Activated naive CD8-positive, alpha-beta T cell treated with anti-CD3 and anti-CD28 coated beads, Interleukin-2, amount 50 U/mL, for 24 hours (primary cell): Measurements from ENCODE around the gene SLC8A2.

Experiments
- ATAC-seq: fragments of 150-1000 bp; cut with Tn5 transposase; one replicate; pipeline ENCODE4 v1.10.0; 2021
- DNase-seq: peaks from one replicate; pipeline ENCODE4 v3.0.0; 2021
- H3K27ac Mint-ChIP-seq: one replicate; pipeline ENCODE4 v1.8.0; 2021; ENCODE audit warnings: mild to moderate bottlenecking, mixed read lengths
- H3K27me3 Mint-ChIP-seq: one replicate; pipeline ENCODE4 v1.8.0; 2021; ENCODE audit warnings: mixed read lengths
- H3K36me3 Mint-ChIP-seq: one replicate; pipeline ENCODE4 v1.8.0; 2021; ENCODE audit warnings: low read depth, mixed read lengths
- H3K4me1 Mint-ChIP-seq: one replicate; pipeline ENCODE4 v1.8.0; 2021; ENCODE audit warnings: mixed read lengths
- H3K4me3 Mint-ChIP-seq: one replicate; pipeline ENCODE4 v1.8.0; 2021; ENCODE audit warnings: mild to moderate bottlenecking, moderate library complexity, mixed read lengths
- H3K9me3 Mint-ChIP-seq: one replicate; pipeline ENCODE4 v1.8.0; 2021; ENCODE audit warnings: mixed read lengths

SLC8A2 gene

GRCh38 chr19:47427241-47428176 lies 44.2 kb downstream of the SLC8A2 start:
- ATAC-seq: peak; percentile 38
- Mint-ChIP-seq H3K9me3 (no peaks in the 10 kb centered on the region), H3K4me1 (peaks cover 11% of the 10 kb centered on the region), H3K27ac (no peak overlapping the region), H3K27me3 (peaks cover 60% of the 10 kb centered on the region), H3K36me3 (no peaks in the 10 kb centered on the region), H3K4me3 (no peak overlapping the region)
- DNase-seq: peak; percentile 76

DNA sequence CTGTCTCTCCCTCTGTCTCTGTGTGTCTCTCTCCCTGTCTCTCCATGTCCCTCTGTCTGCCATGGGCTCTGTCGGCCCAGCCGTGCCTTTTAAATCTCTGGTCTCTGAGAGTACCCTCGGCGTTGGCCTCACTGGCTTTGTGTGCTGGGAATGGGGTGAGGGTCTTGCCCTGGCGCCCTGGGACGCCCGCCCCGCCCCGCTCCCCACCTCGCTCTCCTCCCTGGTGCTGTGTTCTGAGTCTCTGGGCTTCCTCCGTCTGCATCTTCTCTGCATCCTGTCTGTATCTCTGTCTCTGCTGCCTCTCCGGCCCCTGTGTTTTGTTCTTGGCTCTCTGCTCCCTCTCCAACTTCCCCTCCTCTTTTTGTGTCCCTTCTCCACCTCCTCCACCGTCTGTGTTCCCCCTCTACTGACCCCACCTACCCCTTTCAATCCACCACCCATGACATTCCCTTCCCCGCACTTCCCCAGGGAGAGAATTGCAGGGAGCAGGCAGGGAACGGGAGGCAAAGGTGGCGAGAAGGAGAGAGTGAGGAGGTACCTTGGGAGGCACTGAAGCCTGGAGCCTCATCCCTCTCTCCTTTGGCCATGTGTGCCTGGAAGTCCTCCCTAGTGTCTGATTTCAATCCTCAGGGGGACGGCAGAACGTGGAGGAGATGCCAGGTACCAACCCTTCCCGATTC lies 48.4 kb downstream of the SLC8A2 start:
- Mint-ChIP-seq H3K9me3 (no peaks in the 10 kb centered on the region), H3K36me3 (no peaks in the 10 kb centered on the region), H3K27me3 (peaks cover 68% of the 10 kb centered on the region), H3K27ac (no peak overlapping the region), H3K4me1 (peaks cover 12% of the 10 kb centered on the region), H3K4me3 (no peak overlapping the region)
- ATAC-seq: no peak
- no peak for DNase-seq

GRCh38 chr19:47422417-47423163 lies 49.1 kb downstream of the SLC8A2 start:
- Mint-ChIP-seq H3K4me3 (no peak overlapping the region), H3K36me3 (no peaks in the 10 kb centered on the region), H3K9me3 (no peaks in the 10 kb centered on the region), H3K27ac (no peak overlapping the region), H3K27me3 (peaks cover 76% of the 10 kb centered on the region), H3K4me1 (peaks cover 18% of the 10 kb centered on the region)
- DNase-seq (no peak), ATAC-seq (no peak)

DNA sequence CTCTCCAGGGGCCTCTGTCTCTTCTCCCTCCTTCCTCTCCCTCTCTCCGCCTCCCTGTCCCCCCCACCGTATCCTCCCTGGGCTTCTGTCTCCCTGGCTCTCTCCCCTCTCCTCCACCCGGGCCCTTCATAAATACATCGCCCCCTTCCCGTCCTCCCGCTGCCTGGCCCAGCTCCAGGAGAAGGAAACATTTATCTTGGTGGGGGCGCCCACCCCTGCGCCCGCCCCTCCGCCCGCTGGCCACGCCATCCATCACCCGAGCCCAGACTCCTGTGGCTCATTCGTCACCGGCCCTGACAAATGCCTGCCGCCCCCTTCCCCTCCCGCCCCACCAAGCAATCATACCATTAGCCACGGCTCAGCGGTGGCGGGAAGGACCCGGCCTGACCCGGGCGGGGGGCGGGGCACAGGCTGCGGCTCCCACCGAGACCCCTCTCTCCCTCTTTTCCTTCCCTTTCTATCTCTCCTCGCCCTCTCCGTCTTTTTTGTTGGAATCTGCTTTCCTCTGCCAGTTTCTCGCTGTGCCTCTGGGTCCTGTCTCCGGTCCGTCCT lies 49.8 kb downstream of the SLC8A2 start:
- H3K27me3 Mint-ChIP-seq: peaks cover 82% of the 10 kb centered on the region
- no peak overlapping the region for H3K27ac Mint-ChIP-seq
- no peak overlapping the region for H3K4me3 Mint-ChIP-seq
- peaks cover 21% of the 10 kb centered on the region for H3K4me1 Mint-ChIP-seq
- H3K9me3 Mint-ChIP-seq: no peaks in the 10 kb centered on the region
- H3K36me3 Mint-ChIP-seq: no peaks in the 10 kb centered on the region
- DNase-seq: no peak
- ATAC-seq: no peak

DNA sequence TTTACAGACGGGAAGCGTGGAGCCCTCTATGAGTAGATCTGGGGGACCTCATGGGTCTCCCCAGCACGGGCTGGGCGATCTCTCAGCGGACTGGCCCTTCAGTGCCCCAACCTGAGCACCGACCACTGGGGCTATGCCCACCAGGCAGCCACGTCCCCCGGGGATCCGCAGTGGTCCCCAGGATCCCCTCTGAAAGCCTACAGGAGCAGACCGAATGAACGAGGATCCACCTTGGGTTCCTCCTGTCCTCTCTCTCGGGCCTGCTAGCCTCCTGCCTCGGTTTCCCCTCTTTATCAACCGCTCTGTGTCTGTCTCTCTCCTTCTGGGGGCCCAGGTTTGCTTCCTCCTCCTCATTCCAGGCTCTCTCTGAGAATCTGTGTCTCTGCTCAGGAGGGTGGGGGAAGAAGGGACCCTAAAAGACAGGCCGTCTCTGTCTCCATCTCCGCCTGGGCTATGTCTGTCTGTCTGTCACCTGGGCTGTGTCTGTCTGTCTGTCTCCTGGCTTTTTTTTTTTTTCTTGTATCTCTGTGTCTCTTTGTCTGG lies 50.4 kb downstream of the SLC8A2 start:
- no peak for ATAC-seq
- Mint-ChIP-seq H3K4me1 (peaks cover 21% of the 10 kb centered on the region), H3K9me3 (no peaks in the 10 kb centered on the region), H3K36me3 (no peaks in the 10 kb centered on the region), H3K27ac (no peak overlapping the region), H3K4me3 (no peak overlapping the region), H3K27me3 (peaks cover 84% of the 10 kb centered on the region)
- DNase-seq: no peak

DNA sequence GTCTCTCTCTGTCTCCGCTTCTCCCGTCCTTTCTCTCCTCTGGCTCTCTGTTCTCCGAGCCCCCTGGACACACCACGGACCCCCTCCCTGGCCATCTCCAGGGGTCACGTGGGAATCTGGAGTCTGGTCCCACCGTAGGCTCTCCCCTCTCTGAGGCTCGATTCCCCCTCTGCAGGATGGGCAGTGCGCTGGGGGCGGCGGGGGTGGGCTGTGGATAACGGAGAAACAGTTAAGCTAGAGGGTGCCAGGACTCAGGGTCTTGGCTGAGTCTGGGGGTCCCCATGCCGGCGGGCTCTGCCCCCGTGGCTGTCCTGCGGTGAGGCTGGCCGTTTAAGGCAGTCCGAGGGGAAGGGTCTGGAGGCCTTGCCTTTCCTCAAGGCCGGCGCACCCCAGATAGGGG lies 51.9 kb downstream of the SLC8A2 start:
- Mint-ChIP-seq H3K27me3 (peaks cover 82% of the 10 kb centered on the region), H3K27ac (no peak overlapping the region)

DNA sequence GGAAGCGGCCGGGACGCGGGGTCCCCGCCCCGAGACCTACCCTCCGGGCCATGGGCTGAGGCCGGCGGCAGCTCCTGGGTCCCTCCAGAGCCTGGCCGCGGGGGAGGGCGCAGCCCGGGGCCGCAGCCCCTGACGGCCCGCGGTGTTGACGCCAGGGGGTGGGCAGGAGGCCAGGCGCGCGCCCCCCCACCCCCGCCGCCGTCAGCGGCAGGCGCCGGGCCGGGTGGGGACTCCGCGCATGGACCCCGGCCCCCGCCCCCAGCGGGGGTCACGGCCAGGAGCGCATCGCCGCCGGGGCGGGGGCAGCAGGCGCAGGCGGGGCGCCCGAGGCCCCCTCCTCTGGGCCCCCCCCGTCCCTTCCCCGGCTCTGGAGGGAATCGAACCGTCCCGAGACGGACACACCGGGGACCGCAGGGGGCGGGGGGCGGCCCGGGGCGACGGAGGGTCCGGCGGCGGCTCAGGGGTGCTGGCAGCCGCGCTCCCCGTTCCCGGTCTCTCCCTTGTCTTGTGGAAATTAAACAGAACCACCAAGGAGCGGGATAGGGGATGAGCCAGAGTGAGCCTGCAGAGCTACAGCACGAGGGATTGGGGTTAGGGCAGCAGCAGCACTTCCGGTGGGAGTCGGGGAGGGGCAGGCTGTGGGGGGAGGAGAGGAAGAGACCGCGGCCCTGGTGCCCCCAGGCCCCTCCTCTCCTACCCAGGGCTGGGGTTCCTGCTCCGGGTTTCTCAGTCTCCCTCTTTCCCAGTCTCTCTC lies 52.5 kb downstream of the SLC8A2 start, which contains the start of gene MEIS3:
Gene MEIS3 (minus strand): TSS at position 498 of the 754 bp plus-strand sequence. CDS start 446 bp downstream, at position 52.
- H3K27ac Mint-ChIP-seq: no peak within 1 kb of the TSS
- no peak for DNase-seq
- H3K4me1 Mint-ChIP-seq: peaks cover 21% of the 10 kb centered on the region
- H3K36me3 Mint-ChIP-seq: no peaks in the 10 kb centered on the region
- ATAC-seq: peak; percentile 9
- no peak within 1 kb of the TSS for H3K4me3 Mint-ChIP-seq
- peaks cover 81% of the 10 kb centered on the region for H3K27me3 Mint-ChIP-seq
- H3K9me3 Mint-ChIP-seq: no peaks in the 10 kb centered on the region

More for the DNA sequence above, 51.9 kb downstream of the SLC8A2 start:
- no peak for DNase-seq
- no peak for ATAC-seq
- H3K4me3 Mint-ChIP-seq: no peak overlapping the region
- H3K4me1 Mint-ChIP-seq: peaks cover 21% of the 10 kb centered on the region
- H3K9me3 Mint-ChIP-seq: no peaks in the 10 kb centered on the region
- no peaks in the 10 kb centered on the region for H3K36me3 Mint-ChIP-seq

- H3K4me1 Mint-ChIP-seq: peaks cover 21% of the 10 kb centered on the region
- H3K27me3 Mint-ChIP-seq: peaks cover 81% of the 10 kb centered on the region
- no peak overlapping the region for H3K4me3 Mint-ChIP-seq
- DNase-seq: no peak
- H3K36me3 Mint-ChIP-seq: no peaks in the 10 kb centered on the region
- ATAC-seq: peak; percentile 4
- H3K9me3 Mint-ChIP-seq: no peaks in the 10 kb centered on the region
- no peak overlapping the region for H3K27ac Mint-ChIP-seq
These were observed 53.0 kb downstream of the SLC8A2 start for GRCh38 chr19:47418692-47419029.

GRCh38 chr19:47417746-47418691 lies 53.7 kb downstream of the SLC8A2 start:
- Mint-ChIP-seq H3K27ac (no peak overlapping the region), H3K4me3 (peak overlapping the region; percentile 46), H3K27me3 (peaks cover 78% of the 10 kb centered on the region), H3K9me3 (no peaks in the 10 kb centered on the region), H3K4me1 (peaks cover 21% of the 10 kb centered on the region), H3K36me3 (no peaks in the 10 kb centered on the region)
- ATAC-seq (no peak), DNase-seq (no peak)

- peaks cover 70% of the 10 kb centered on the region for H3K27me3 Mint-ChIP-seq
- H3K4me3 Mint-ChIP-seq: no peak overlapping the region
- H3K36me3 Mint-ChIP-seq: no peaks in the 10 kb centered on the region
- peaks cover 16% of the 10 kb centered on the region for H3K4me1 Mint-ChIP-seq
- ATAC-seq: no peak
- no peak overlapping the region for H3K27ac Mint-ChIP-seq
- no peaks in the 10 kb centered on the region for H3K9me3 Mint-ChIP-seq
- no peak for DNase-seq
These were observed 54.5 kb downstream of the SLC8A2 start for GRCh38 chr19:47417107-47417745.

DNA sequence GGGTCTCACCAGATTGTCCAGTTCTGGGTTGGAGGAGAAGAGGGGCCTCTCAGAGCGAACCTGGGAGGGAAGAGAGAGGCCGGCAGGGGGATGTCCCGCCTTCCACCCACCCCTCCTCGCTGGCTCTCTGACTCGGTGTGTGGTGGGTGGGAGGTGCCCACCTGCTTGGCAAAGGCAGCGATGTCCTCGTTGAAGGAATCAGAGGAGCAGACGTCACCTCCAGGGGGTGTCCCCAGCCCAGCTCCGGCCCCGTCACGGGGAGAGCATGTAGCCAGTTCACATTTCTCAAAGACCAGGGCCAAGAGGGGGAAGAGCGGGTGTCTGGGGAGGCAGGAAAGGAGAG lies 55.1 kb downstream of the SLC8A2 start:
- H3K27me3 Mint-ChIP-seq: peaks cover 67% of the 10 kb centered on the region
- no peaks in the 10 kb centered on the region for H3K36me3 Mint-ChIP-seq
- no peaks in the 10 kb centered on the region for H3K9me3 Mint-ChIP-seq
- DNase-seq (no peak), ATAC-seq (no peak)
- no peak overlapping the region for H3K4me3 Mint-ChIP-seq
- peaks cover 15% of the 10 kb centered on the region for H3K4me1 Mint-ChIP-seq
- no peak overlapping the region for H3K27ac Mint-ChIP-seq

GRCh38 chr19:47415953-47416642 lies 55.6 kb downstream of the SLC8A2 start:
- H3K27ac Mint-ChIP-seq: no peak overlapping the region
- H3K27me3 Mint-ChIP-seq: peaks cover 63% of the 10 kb centered on the region
- no peaks in the 10 kb centered on the region for H3K9me3 Mint-ChIP-seq
- DNase-seq (no peak), ATAC-seq (no peak)
- H3K36me3 Mint-ChIP-seq: no peaks in the 10 kb centered on the region
- H3K4me3 Mint-ChIP-seq: no peak overlapping the region
- H3K4me1 Mint-ChIP-seq: peaks cover 12% of the 10 kb centered on the region
